CD14-positive monocyte (primary cell): ENCODE data around the gene COL9A3. TPM values are rescaled to one million over a fixed set of nuclear protein-coding genes. Genes with fewer than 3 reads are reported as not detected.

Experiments used
- DNase-seq, 3 donors: peaks; one replicate each; pipeline ENCODE4 v3.0.0-alpha.2; 2011 to 2022
- H2AFZ ChIP-seq: 2 replicates; pipeline ENCODE4 v1.6.0; 2012; ENCODE audit warnings: mild to moderate bottlenecking, low read depth, low read length, inconsistent platforms; ENCODE audit not compliant: insufficient read depth, poor library complexity, severe bottlenecking
- H3K27ac ChIP-seq, 2 donors: 1 replicate in 1 of 2; 2 replicates in 1 of 2; pipeline ENCODE4 v1.5.1; 2012 to 2013; ENCODE audit warnings: low read length in 2 of 2, control low read depth in 1 of 2, inconsistent platforms in 1 of 2, low read depth in 1 of 2, mild to moderate bottlenecking in 1 of 2
- H3K27me3 ChIP-seq, 2 donors: one replicate each; pipeline versions ENCODE4 v1.6.0 to v1.6.1; 2011 to 2013; ENCODE audit warnings: low read length in 2 of 2; ENCODE audit not compliant: control insufficient read depth in 2 of 2, insufficient read depth in 2 of 2
- H3K36me3 ChIP-seq, 2 donors: replicated peaks in 1 of 2; 1 replicate in 1 of 2; 2 replicates in 1 of 2; pipeline versions ENCODE4 v1.5.1 to v1.6.1; 2012 to 2013; ENCODE audit warnings: low read length in 2 of 2, control low read depth in 1 of 2, inconsistent platforms in 1 of 2, mild to moderate bottlenecking in 1 of 2; ENCODE audit not compliant: insufficient read depth in 2 of 2, control insufficient read depth in 1 of 2
- H3K4me1 ChIP-seq, 2 donors: 1 replicate in 1 of 2; 2 replicates in 1 of 2; pipeline versions ENCODE4 v1.5.1 to v1.6.1; 2012 to 2013; ENCODE audit warnings: low read length in 2 of 2, control low read depth in 1 of 2, inconsistent platforms in 1 of 2, mild to moderate bottlenecking in 1 of 2, moderate library complexity in 1 of 2; ENCODE audit not compliant: insufficient read depth in 2 of 2, control insufficient read depth in 1 of 2
- H3K4me2 ChIP-seq: replicated peaks from 2 replicates; pipeline ENCODE3; 2012; ENCODE audit warnings: low read length, moderate library complexity, mild to moderate bottlenecking; ENCODE audit not compliant: poor library complexity, severe bottlenecking; ENCODE audit errors: extremely low read depth
- H3K4me3 ChIP-seq, 3 experiments: fragments of 200-600 bp in 1 of 3; sonication (generic) in 1 of 3; replicated peaks in 1 of 3; 1 replicate in 2 of 3; 2 replicates in 1 of 3; pipeline ENCODE4 v1.5.1; 2011 to 2013; ENCODE audit warnings: low read length in 3 of 3, mild to moderate bottlenecking in 3 of 3, control low read depth in 2 of 3, low read depth in 2 of 3, inconsistent platforms in 1 of 3, moderate library complexity in 1 of 3
- H3K79me2 ChIP-seq: 2 replicates; pipeline ENCODE4 v1.6.0; 2012; ENCODE audit warnings: mild to moderate bottlenecking, control low read depth, inconsistent platforms, low read length, moderate library complexity; ENCODE audit not compliant: insufficient read depth
- H3K9ac ChIP-seq: 2 replicates; pipeline ENCODE4 v1.6.0; 2017; ENCODE audit warnings: low read length, mild to moderate bottlenecking; ENCODE audit not compliant: insufficient read depth, poor library complexity, severe bottlenecking
- H3K9me3 ChIP-seq, 2 donors: replicated peaks in 1 of 2; 1 replicate in 1 of 2; 2 replicates in 1 of 2; pipeline versions ENCODE4 v1.5.1 to v1.6.1; 2012 to 2013; ENCODE audit warnings: low read length in 2 of 2, control low read depth in 1 of 2; ENCODE audit not compliant: control insufficient read depth in 1 of 2, insufficient read depth in 1 of 2
- H4K20me1 ChIP-seq: 2 replicates; pipeline ENCODE4 v1.6.0; 2012; ENCODE audit warnings: mild to moderate bottlenecking, low read length, control low read depth, moderate library complexity; ENCODE audit not compliant: insufficient read depth
- H3K27ac Mint-ChIP-seq, 7 donors: one replicate each; pipeline ENCODE4 v1.8.0; 2020; ENCODE audit warnings: mild to moderate bottlenecking in 7 of 7, mixed read lengths in 7 of 7, moderate library complexity in 6 of 7, inconsistent platforms in 2 of 7
- H3K27me3 Mint-ChIP-seq, 3 donors: one replicate each; pipeline ENCODE4 v1.8.0; 2021 to 2022; ENCODE audit warnings: low read depth in 3 of 3, mild to moderate bottlenecking in 3 of 3, mixed read lengths in 3 of 3, moderate library complexity in 3 of 3, inconsistent platforms in 1 of 3
- H3K36me3 Mint-ChIP-seq, 2 donors: one replicate each; pipeline ENCODE4 v1.8.0; 2020; ENCODE audit warnings: mixed read lengths in 2 of 2, inconsistent platforms in 1 of 2, mild to moderate bottlenecking in 1 of 2
- H3K4me1 Mint-ChIP-seq: one replicate; pipeline ENCODE4 v1.8.0; 2020; ENCODE audit warnings: mild to moderate bottlenecking, mixed read lengths
- H3K4me3 Mint-ChIP-seq, 2 donors: one replicate each; pipeline ENCODE4 v1.8.0; 2020; ENCODE audit warnings: mild to moderate bottlenecking in 2 of 2, mixed read lengths in 2 of 2, moderate library complexity in 1 of 2
- H3K9me3 Mint-ChIP-seq, 7 donors: one replicate each; pipeline ENCODE4 v1.8.0; 2020 to 2022; ENCODE audit warnings: mixed read lengths in 7 of 7, mild to moderate bottlenecking in 6 of 7, moderate library complexity in 6 of 7, inconsistent platforms in 2 of 7
- WGBS: methylation state at CpG from one replicate; pipeline ENCODE4 v1.1.5; 2013; ENCODE audit warnings: missing lambda C conversion rate; ENCODE audit not compliant: insufficient coverage; 5-methylcytosine and 5-hydroxymethylcytosine counted together
- intact Hi-C, 2 donors: fragments of 100-400 bp; cut with micrococcal nuclease; formaldehyde crosslinking; loops; one replicate each; pipeline versions ENCODE4 v1.15.0 to v1.15.1; 2023
- polyA plus RNA-seq, 3 donors: library from polyadenylated mRNA; depleted of rRNA in 1 of 3; unstranded in 2 of 3; stranded (reverse) in 1 of 3; fragments of 300-500 nt in 2 of 3; fragments of >200 nt in 1 of 3; fragmentation: Illumina TruSeq in 2 of 3; gene quantifications; 1 replicate in 2 of 3; 2 replicates in 1 of 3; pipeline ENCODE4 v1.2.3, GENCODE V29; 2012 to 2021
- TF ChIP-seq, protein P1 (sequence below): fragments of 200-600 bp; IDR thresholded peaks from one replicate; pipeline ENCODE4 v1.8.0; 2022; ENCODE audit warnings: antibody characterized with exemption, mild to moderate bottlenecking

COL9A3 gene
- polyA plus RNA-seq, 3 donors: 1.8 to 4.4 (median 2.6) TPM

DNA sequence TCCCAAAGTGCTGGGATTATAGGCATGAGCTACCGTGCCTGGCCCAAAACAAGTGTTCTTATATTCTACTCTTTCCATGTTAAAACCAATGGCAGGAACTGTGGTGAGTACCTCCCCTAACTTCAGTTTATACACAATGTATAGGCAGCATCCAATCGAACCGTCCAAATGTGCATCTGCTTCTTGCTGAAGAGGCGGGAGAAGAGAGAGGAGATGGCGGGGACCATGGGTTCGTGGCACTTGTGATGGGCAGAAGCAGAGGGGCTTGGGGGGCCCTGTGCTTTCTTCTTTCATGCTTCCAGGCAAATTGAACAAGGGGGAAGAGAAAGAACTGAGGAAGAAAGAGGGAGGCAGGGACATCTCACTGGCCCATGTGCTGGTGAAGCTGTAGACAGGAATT, 56.0 kb downstream of the COL9A3 start:
- intact Hi-C loops: no loop called here
- Histone ChIP-seq H3K27ac (no peak overlapping the region), H4K20me1 (no peaks in the 10 kb centered on the region), H3K36me3 (no peaks in the 10 kb centered on the region), H3K79me2 (no peaks in the 10 kb centered on the region), H3K4me2 (no peak overlapping the region), H3K9me3 (no peaks in the 10 kb centered on the region), H3K4me1 (no peaks in the 10 kb centered on the region), H3K27me3 (no peaks in the 10 kb centered on the region), H3K4me3 (no peak overlapping the region), H3K9ac (no peak overlapping the region), H2AFZ (no peak overlapping the region)
- peaks cover 4 to 28% (median 14%) of the 10 kb centered on the region in 3 donors for H3K27me3 Mint-ChIP-seq
- TF ChIP-seq, protein P1, sequence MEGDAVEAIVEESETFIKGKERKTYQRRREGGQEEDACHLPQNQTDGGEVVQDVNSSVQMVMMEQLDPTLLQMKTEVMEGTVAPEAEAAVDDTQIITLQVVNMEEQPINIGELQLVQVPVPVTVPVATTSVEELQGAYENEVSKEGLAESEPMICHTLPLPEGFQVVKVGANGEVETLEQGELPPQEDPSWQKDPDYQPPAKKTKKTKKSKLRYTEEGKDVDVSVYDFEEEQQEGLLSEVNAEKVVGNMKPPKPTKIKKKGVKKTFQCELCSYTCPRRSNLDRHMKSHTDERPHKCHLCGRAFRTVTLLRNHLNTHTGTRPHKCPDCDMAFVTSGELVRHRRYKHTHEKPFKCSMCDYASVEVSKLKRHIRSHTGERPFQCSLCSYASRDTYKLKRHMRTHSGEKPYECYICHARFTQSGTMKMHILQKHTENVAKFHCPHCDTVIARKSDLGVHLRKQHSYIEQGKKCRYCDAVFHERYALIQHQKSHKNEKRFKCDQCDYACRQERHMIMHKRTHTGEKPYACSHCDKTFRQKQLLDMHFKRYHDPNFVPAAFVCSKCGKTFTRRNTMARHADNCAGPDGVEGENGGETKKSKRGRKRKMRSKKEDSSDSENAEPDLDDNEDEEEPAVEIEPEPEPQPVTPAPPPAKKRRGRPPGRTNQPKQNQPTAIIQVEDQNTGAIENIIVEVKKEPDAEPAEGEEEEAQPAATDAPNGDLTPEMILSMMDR: no peak
- no peak overlapping the region for H3K4me3 Mint-ChIP-seq
- peaks cover 20% of the 10 kb centered on the region for H3K4me1 Mint-ChIP-seq
- peaks cover 0 to 6% (median 0%) of the 10 kb centered on the region in 7 donors for H3K9me3 Mint-ChIP-seq
- WGBS: 96% methylated on average over 4 of the region's 6 CpGs
- H3K36me3 Mint-ChIP-seq: no peaks in the 10 kb centered on the region
- H3K27ac Mint-ChIP-seq: no peak overlapping the region
- no peak for DNase-seq

DNA sequence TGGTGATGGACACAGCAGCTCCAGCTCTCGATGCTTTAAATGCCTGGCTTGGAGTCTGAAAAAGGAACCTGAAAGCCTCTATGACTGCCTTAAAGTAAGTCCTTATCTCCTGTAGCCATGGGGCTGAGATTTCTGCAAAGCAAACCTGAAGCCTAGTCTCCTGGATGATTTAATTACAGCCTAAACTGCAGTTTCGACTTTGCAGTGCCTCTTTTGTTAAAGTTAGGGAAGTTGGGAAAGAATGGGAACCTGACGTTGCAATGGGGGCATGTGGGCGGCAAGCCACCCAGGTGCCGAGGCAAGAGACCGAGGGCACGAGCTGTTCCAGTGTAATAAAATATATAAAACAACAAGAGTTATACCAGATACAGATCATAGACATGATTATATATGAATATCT, 56.4 kb downstream of the COL9A3 start:
- Mint-ChIP-seq H3K27ac (no peak overlapping the region), H3K27me3 (peaks cover 4 to 25% (median 13%) of the 10 kb centered on the region in 3 donors), H3K4me1 (peaks cover 20% of the 10 kb centered on the region), H3K9me3 (peaks cover 0 to 6% (median 0%) of the 10 kb centered on the region in 7 donors), H3K4me3 (no peak overlapping the region), H3K36me3 (no peaks in the 10 kb centered on the region)
- Histone ChIP-seq H3K27ac (no peak overlapping the region), H3K36me3 (no peaks in the 10 kb centered on the region), H3K4me2 (no peak overlapping the region), H4K20me1 (no peaks in the 10 kb centered on the region), H3K9ac (no peak overlapping the region), H3K27me3 (no peaks in the 10 kb centered on the region), H3K4me1 (no peaks in the 10 kb centered on the region), H3K4me3 (no peak overlapping the region), H2AFZ (no peak overlapping the region), H3K9me3 (no peaks in the 10 kb centered on the region), H3K79me2 (no peaks in the 10 kb centered on the region)
- no peak for DNase-seq
- intact Hi-C loops: no loop called here
- 75% methylated on average over 2 of the region's 7 CpGs for WGBS
- TF ChIP-seq, protein P1: no peak
